ENCODE measurements around the gene NFKBIB. TPM values are rescaled to one million over a fixed set of nuclear protein-coding genes. Genes with fewer than 3 reads are reported as not detected.

The NFKBIB gene
- 19.8 and 23.3 TPM in 2 replicates for total RNA-seq

DNA sequence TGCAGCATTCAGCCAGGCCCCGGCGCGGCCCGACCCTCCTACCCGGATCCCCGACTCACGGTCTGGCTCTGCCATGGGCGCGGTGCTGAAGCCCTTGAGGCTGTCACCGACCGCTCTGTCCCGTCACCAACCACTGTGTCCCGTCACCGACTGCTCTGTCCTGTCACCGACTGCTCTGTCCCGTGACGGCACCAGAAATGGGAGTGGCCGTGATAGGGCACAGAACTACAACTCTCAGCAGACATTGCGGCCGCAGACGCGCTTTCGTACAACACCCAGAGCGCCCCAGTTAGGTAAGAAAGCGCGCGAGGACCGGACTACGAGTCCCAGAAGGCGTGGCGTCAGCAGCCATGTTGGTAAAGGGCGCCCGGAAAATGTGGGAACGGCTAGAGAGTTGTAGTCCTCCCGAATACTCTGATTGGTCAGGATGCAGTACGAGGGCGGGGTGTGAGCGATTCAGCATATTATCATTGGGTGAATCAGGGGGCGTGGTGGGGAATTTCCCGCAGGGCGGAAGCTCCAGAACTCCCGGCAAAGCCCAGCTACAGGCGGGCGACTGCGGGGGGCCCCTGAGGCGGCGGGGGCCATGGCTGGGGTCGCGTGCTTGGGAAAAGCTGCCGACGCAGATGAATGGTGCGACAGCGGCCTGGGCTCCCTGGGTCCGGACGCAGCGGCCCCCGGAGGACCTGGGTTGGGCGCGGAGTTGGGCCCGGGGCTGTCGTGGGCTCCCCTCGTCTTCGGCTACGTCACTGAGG is at the start of gene NFKBIB, which contains the start of gene SIRT2:
Gene NFKBIB (plus strand): TSS at position 523 of the 755 bp plus-strand sequence. CDS start 64 bp downstream, at position 587.
Gene SIRT2 (minus strand): TSS at position 172 of the 755 bp plus-strand sequence. CDS start 97 bp downstream, at position 75.

DNA sequence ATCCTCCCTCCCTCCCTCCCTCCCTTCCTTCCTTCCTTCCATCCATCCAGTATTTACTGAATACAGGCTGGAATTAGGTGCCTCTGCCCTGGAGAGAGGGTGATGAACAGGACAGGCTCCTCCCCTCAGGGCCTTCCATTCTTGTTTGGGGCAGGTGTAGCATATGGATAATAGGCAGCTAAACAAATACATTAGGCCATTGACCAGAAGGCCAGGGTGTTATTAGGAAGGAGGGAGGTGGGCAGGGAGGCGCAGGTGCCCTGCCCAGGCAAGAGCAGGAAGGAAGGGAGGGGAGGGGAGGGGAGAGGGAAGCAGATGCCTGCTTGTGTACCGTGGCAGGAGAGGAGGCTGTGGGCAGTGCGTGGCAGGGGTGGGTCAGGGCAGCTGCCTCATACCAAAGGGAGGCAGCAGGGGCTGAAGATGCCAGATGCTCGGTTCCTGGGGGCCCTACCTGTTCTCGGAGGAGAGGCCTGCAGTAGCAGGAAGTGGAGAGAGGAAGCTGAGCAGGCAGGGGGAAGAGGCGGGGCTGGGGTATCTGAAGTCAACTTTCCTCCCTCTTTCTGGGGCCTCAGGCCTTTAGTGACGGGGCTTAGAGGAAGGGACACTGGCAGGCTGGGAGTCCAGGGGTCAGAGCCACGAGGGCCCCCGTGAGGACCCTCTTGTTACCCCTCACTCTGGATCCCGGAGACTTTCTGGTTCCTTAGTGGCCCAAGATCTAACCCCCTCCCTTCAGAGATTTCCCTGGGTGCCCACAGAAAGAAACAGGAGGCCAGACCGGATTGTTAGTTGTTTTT is 21.8 kb upstream of the NFKBIB start, which contains the start of gene RINL:
Gene RINL (minus strand): TSS at position 495 of the 794 bp plus-strand sequence. CDS start 1,533 bp downstream, outside the sequence.

GRCh38 chr19:38929929-38930775 is 30.4 kb downstream of the NFKBIB start, which contains the start of gene SARS2:
SARS2 (minus strand) TSS chr19:38930763; CDS start chr19:38930736, 27 bp downstream.

GRCh38 chr19:38930776-38931520 is 31.2 kb downstream of the NFKBIB start, which contains the start of gene MRPS12:
MRPS12 (plus strand) TSS chr19:38930944; CDS start chr19:38931295, 351 bp downstream.

Other genes with a start within 250 kb of the NFKBIB start
- gene CAPN12, start 155.5 kb upstream of the NFKBIB start, total RNA-seq: 0.16 and 4.6 TPM in 2 replicates
- gene LGALS7, start 126.5 kb upstream of the NFKBIB start, total RNA-seq: not detected in 2 replicates
- 3.5 TPM in 1 of 2 replicates, not detected in the other for gene LGALS7B, start 110.8 kb upstream of the NFKBIB start, total RNA-seq
- gene LGALS4, start 87.0 kb upstream of the NFKBIB start, total RNA-seq: not detected in 2 replicates
- 36.8 and 139 TPM in 2 replicates for gene ECH1, start 68.2 kb upstream of the NFKBIB start, total RNA-seq
- 168 and 316 TPM in 2 replicates for gene HNRNPL, start 50.0 kb upstream of the NFKBIB start, total RNA-seq
- 3.1 and 10.0 TPM in 2 replicates for gene RINL, start 21.7 kb upstream of the NFKBIB start, total RNA-seq
- gene SIRT2, start 351 bp upstream of the NFKBIB start, total RNA-seq: 37.5 and 79.6 TPM in 2 replicates
- not detected in 2 replicates for gene CCER2, start 12.2 kb downstream of the NFKBIB start, total RNA-seq
- 40.6 and 49.3 TPM in 2 replicates for gene SARS2, start 30.8 kb downstream of the NFKBIB start, total RNA-seq
- 57.4 and 89.6 TPM in 2 replicates for gene MRPS12, start 31.0 kb downstream of the NFKBIB start, total RNA-seq
- 22.5 and 53.4 TPM in 2 replicates for gene FBXO17, start 75.8 kb downstream of the NFKBIB start, total RNA-seq
- gene FBXO27, start 132.6 kb downstream of the NFKBIB start, total RNA-seq: 3.4 and 7.3 TPM in 2 replicates
- gene ACP7, start 184.4 kb downstream of the NFKBIB start, total RNA-seq: not detected in 2 replicates
- gene PAK4, start 225.8 kb downstream of the NFKBIB start, total RNA-seq: 28.9 and 40.7 TPM in 2 replicates